ENCODE measurements around the gene RAPGEF2. TPM values are rescaled to one million over a fixed set of nuclear protein-coding genes. Genes with fewer than 3 reads are reported as not detected.
"Not testable (repeated sequence)": the region's sequence is repeated elsewhere in the genome, so short reads cannot be mapped to it uniquely, and the experiment has no call there.

The RAPGEF2 gene
- total RNA-seq, 2 donors from 2014 or later: 22.8 to 25.1 TPM

GRCh38 chr4:159077702-159078495, 25.0 kb upstream of the RAPGEF2 start:
- Mint-ChIP-seq H3K27me3 (no peaks in the 10 kb centered on the region), H3K4me1 (peaks cover 7% of the 10 kb centered on the region), H3K4me3 (peak overlapping the region; percentile 9), H3K27ac (peak overlapping the region; percentile 6), H3K9me3 (no peaks in the 10 kb centered on the region), H3K36me3 (ENCODE audit: low read depth) (no peaks in the 10 kb centered on the region)
- ATAC-seq (replicated peaks): peak; percentile 87

GRCh38 chr4:159079074-159079473, 23.8 kb upstream of the RAPGEF2 start:
- no peak for ATAC-seq (replicated peaks)
- Mint-ChIP-seq H3K9me3 (no peaks in the 10 kb centered on the region), H3K4me3 (no peak overlapping the region), H3K4me1 (peaks cover 7% of the 10 kb centered on the region), H3K27me3 (no peaks in the 10 kb centered on the region), H3K36me3 (ENCODE audit: low read depth) (no peaks in the 10 kb centered on the region), H3K27ac (no peak overlapping the region)

GRCh38 chr4:159086606-159087005, 16.3 kb upstream of the RAPGEF2 start:
- Mint-ChIP-seq H3K36me3 (ENCODE audit: low read depth) (no peaks in the 10 kb centered on the region), H3K27me3 (no peaks in the 10 kb centered on the region), H3K27ac (no peak overlapping the region), H3K4me1 (no peaks in the 10 kb centered on the region), H3K9me3 (no peaks in the 10 kb centered on the region), H3K4me3 (no peak overlapping the region)
- no peak for ATAC-seq (replicated peaks)

GRCh38 chr4:159090255-159090654, 12.6 kb upstream of the RAPGEF2 start:
- H3K4me3 Mint-ChIP-seq: no peak overlapping the region
- no peaks in the 10 kb centered on the region for H3K9me3 Mint-ChIP-seq
- no peak overlapping the region for H3K27ac Mint-ChIP-seq
- ATAC-seq (replicated peaks): no peak
- H3K27me3 Mint-ChIP-seq: no peaks in the 10 kb centered on the region
- no peaks in the 10 kb centered on the region for H3K4me1 Mint-ChIP-seq
- H3K36me3 Mint-ChIP-seq (ENCODE audit: low read depth): no peaks in the 10 kb centered on the region

GRCh38 chr4:159094156-159094555, 8.7 kb upstream of the RAPGEF2 start:
- H3K4me1 Mint-ChIP-seq; H3K27me3 Mint-ChIP-seq; H3K9me3 Mint-ChIP-seq; ATAC-seq (replicated peaks); H3K36me3 Mint-ChIP-seq (ENCODE audit: low read depth); H3K4me3 Mint-ChIP-seq; H3K27ac Mint-ChIP-seq: not testable (repeated sequence)

GRCh38 chr4:159096434-159096833, 6.4 kb upstream of the RAPGEF2 start:
- H3K36me3 Mint-ChIP-seq (ENCODE audit: low read depth): no peaks in the 10 kb centered on the region
- H3K9me3 Mint-ChIP-seq: no peaks in the 10 kb centered on the region
- H3K27ac Mint-ChIP-seq: no peak overlapping the region
- ATAC-seq (replicated peaks): no peak
- no peak overlapping the region for H3K4me3 Mint-ChIP-seq
- H3K27me3 Mint-ChIP-seq: peaks cover 4% of the 10 kb centered on the region
- peaks cover 8% of the 10 kb centered on the region for H3K4me1 Mint-ChIP-seq

GRCh38 chr4:159097144-159097543, 5.7 kb upstream of the RAPGEF2 start:
- no peak overlapping the region for H3K4me3 Mint-ChIP-seq
- no peak for ATAC-seq (replicated peaks)
- peaks cover 15% of the 10 kb centered on the region for H3K4me1 Mint-ChIP-seq
- no peak overlapping the region for H3K27ac Mint-ChIP-seq
- H3K27me3 Mint-ChIP-seq: peaks cover 4% of the 10 kb centered on the region
- H3K9me3 Mint-ChIP-seq: no peaks in the 10 kb centered on the region
- H3K36me3 Mint-ChIP-seq (ENCODE audit: low read depth): no peaks in the 10 kb centered on the region

- Mint-ChIP-seq H3K27ac (no peak overlapping the region), H3K27me3 (peaks cover 4% of the 10 kb centered on the region), H3K36me3 (ENCODE audit: low read depth) (no peaks in the 10 kb centered on the region), H3K4me3 (no peak overlapping the region), H3K9me3 (no peaks in the 10 kb centered on the region), H3K4me1 (peaks cover 17% of the 10 kb centered on the region)
- no peak for ATAC-seq (replicated peaks)
Observed at GRCh38 chr4:159097785-159098184, 5.1 kb upstream of the RAPGEF2 start.

- H3K36me3 Mint-ChIP-seq (ENCODE audit: low read depth): no peaks in the 10 kb centered on the region
Observed at GRCh38 chr4:159098482-159099127, 4.3 kb upstream of the RAPGEF2 start.

GRCh38 chr4:159101988-159102621, 774 bp upstream of the RAPGEF2 start:
- H3K9me3 Mint-ChIP-seq: no peaks in the 10 kb centered on the region
- H3K27me3 Mint-ChIP-seq: no peaks in the 10 kb centered on the region
- H3K4me3 Mint-ChIP-seq: peak overlapping the region; percentile 73
- H3K27ac Mint-ChIP-seq: peak overlapping the region; percentile 55
- peaks cover 20% of the 10 kb centered on the region for H3K36me3 Mint-ChIP-seq (ENCODE audit: low read depth)
- peaks cover 39% of the 10 kb centered on the region for H3K4me1 Mint-ChIP-seq
- ATAC-seq (replicated peaks): no peak

More at GRCh38 chr4:159098482-159099127, 4.3 kb upstream of the RAPGEF2 start:
- ATAC-seq (replicated peaks): no peak
- H3K27ac Mint-ChIP-seq: no peak overlapping the region
- H3K4me1 Mint-ChIP-seq: peaks cover 17% of the 10 kb centered on the region
- H3K4me3 Mint-ChIP-seq: no peak overlapping the region
- H3K9me3 Mint-ChIP-seq: no peaks in the 10 kb centered on the region
- H3K27me3 Mint-ChIP-seq: peaks cover 4% of the 10 kb centered on the region

GRCh38 chr4:159103384-159103990, 608 bp downstream of the RAPGEF2 start:
- peak; percentile 21 for ATAC-seq (replicated peaks)
- peaks cover 45% of the 10 kb centered on the region for H3K4me1 Mint-ChIP-seq
- no peaks in the 10 kb centered on the region for H3K27me3 Mint-ChIP-seq
- peak overlapping the region; percentile 86 for H3K4me3 Mint-ChIP-seq
- peaks cover 20% of the 10 kb centered on the region for H3K36me3 Mint-ChIP-seq (ENCODE audit: low read depth)
- peak overlapping the region; percentile 68 for H3K27ac Mint-ChIP-seq
- no peaks in the 10 kb centered on the region for H3K9me3 Mint-ChIP-seq

- peaks cover 20% of the 10 kb centered on the region for H3K36me3 Mint-ChIP-seq (ENCODE audit: low read depth)
- no peaks in the 10 kb centered on the region for H3K27me3 Mint-ChIP-seq
- H3K27ac Mint-ChIP-seq: peak overlapping the region; percentile 95
- peak overlapping the region; percentile 86 for H3K4me3 Mint-ChIP-seq
- H3K9me3 Mint-ChIP-seq: no peaks in the 10 kb centered on the region
- peaks cover 53% of the 10 kb centered on the region for H3K4me1 Mint-ChIP-seq
- ATAC-seq (replicated peaks): no peak
Observed at GRCh38 chr4:159104694-159105414, 2.0 kb downstream of the RAPGEF2 start.

GRCh38 chr4:159105761-159106243, 2.9 kb downstream of the RAPGEF2 start:
- Mint-ChIP-seq H3K4me3 (peak overlapping the region; percentile 86), H3K27ac (peak overlapping the region; percentile 95), H3K4me1 (peaks cover 52% of the 10 kb centered on the region), H3K27me3 (no peaks in the 10 kb centered on the region), H3K36me3 (ENCODE audit: low read depth) (peaks cover 20% of the 10 kb centered on the region), H3K9me3 (no peaks in the 10 kb centered on the region)
- no peak for ATAC-seq (replicated peaks)

GRCh38 chr4:159106636-159107035, 3.8 kb downstream of the RAPGEF2 start:
- peaks cover 43% of the 10 kb centered on the region for H3K4me1 Mint-ChIP-seq
- H3K9me3 Mint-ChIP-seq: no peaks in the 10 kb centered on the region
- no peaks in the 10 kb centered on the region for H3K27me3 Mint-ChIP-seq
- peak overlapping the region; percentile 86 for H3K4me3 Mint-ChIP-seq
- no peak for ATAC-seq (replicated peaks)
- no peak overlapping the region for H3K27ac Mint-ChIP-seq
- peaks cover 20% of the 10 kb centered on the region for H3K36me3 Mint-ChIP-seq (ENCODE audit: low read depth)

All from activated T-helper 17 cell treated with anti-CD3 and anti-CD28 coated beads, Interleukin-2, amount 50 U/mL, for 72 hours (primary cell).